H1 (cell line): ENCODE data around the gene AHSG.

Experiments used
- CTCF ChIP-seq, 3 experiments: IDR thresholded peaks; 1 replicate in 2 of 3; 2 replicates in 1 of 3; pipeline versions ENCODE4 v1.5.1 to v1.6.1; 2011; ENCODE audit warnings: low read length in 3 of 3, mild to moderate bottlenecking in 3 of 3, inconsistent platforms in 2 of 3, low read depth in 1 of 3, moderate library complexity in 1 of 3; ENCODE audit not compliant: insufficient read depth in 1 of 3; ENCODE audit errors: control extremely low read depth in 1 of 3
- FOSL1 ChIP-seq: IDR thresholded peaks from 2 replicates; pipeline ENCODE4 v1.6.1; 2011; ENCODE audit warnings: mild to moderate bottlenecking, low read depth, low read length, moderate library complexity; ENCODE audit not compliant: insufficient read depth

- TF ChIP-seq FOSL1, result no peak
- TF ChIP-seq CTCF (IDR thresholded peaks at IDR 0.05; ENCODE audit: control extremely low read depth in 1 of 3, insufficient read depth in 1 of 3, low read depth in 1 of 3, low read length in 3 of 3), result no peak
These were observed 16.1 kb upstream of the AHSG start for GRCh38 chr3:186596568-186597287.
